ENCODE measurements around the gene CDHR3.

DNA sequence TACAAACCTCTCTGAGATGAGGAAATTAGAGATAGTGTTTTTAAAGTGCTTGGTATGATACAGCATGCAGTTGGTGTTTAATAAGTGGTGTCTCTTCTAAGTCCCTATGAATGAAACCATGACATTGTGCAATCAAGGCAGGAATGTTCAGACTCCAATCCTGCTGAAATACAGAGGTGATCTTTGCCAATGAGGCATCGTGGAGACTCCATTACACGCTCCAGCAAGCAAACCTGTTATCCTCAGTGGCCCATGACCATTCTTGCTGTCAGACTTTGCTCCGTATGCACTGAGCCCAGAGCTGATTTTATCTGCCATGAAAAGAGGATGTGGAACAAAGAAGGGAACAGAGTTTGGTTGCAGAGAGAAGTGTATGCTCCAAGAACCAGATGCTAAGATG lies 47.3 kb downstream of the CDHR3 start:
- TF ChIP-seq POLR2A (IDR thresholded peaks at IDR 0.05; ENCODE audit: low read depth, low read length), result no peak
- TF ChIP-seq EZH2 (IDR thresholded peaks at IDR 0.05; ENCODE audit: borderline replicate concordance, low read depth, low read length, severe bottlenecking), result no peak
- TF ChIP-seq CTCF (IDR thresholded peaks at IDR 0.05; ENCODE audit: extremely low read depth in 1 of 2, insufficient read depth in 1 of 2, low read depth in 1 of 2, low read length in 2 of 2), result no peak
- no peak for TF ChIP-seq POLR2AphosphoS5 (IDR thresholded peaks at IDR 0.05; ENCODE audit: insufficient read depth, low read depth, low read length)
- no peak for TF ChIP-seq FOS (IDR thresholded peaks at IDR 0.05; ENCODE audit: borderline replicate concordance, insufficient read depth, low read length)
- TF ChIP-seq MYC (IDR thresholded peaks at IDR 0.05; ENCODE audit: low read depth, low read length), result no peak
- TF ChIP-seq MAX (IDR thresholded peaks at IDR 0.05; ENCODE audit: insufficient read depth, insufficient read length), result no peak
- TF ChIP-seq JUN (IDR thresholded peaks at IDR 0.05; ENCODE audit: borderline replicate concordance, insufficient read depth, insufficient read length, low read depth), result no peak
- no peak for TF ChIP-seq GATA2 (IDR thresholded peaks at IDR 0.05; ENCODE audit: insufficient read depth, insufficient read length, low read depth, low read length)

Data from endothelial cell of umbilical vein (primary cell).